ENCODE results near the gene ZNF555. TPM values are rescaled to one million over a fixed set of nuclear protein-coding genes. Genes with fewer than 3 reads are reported as not detected.

Gene ZNF555
- total and polyA plus RNA-seq, 10 of the 15 experiments (the other 5 are each of a cell fraction or from before 2014, with no cell fraction given), result 0.58 to 1.9 (median 1.2) TPM

DNA sequence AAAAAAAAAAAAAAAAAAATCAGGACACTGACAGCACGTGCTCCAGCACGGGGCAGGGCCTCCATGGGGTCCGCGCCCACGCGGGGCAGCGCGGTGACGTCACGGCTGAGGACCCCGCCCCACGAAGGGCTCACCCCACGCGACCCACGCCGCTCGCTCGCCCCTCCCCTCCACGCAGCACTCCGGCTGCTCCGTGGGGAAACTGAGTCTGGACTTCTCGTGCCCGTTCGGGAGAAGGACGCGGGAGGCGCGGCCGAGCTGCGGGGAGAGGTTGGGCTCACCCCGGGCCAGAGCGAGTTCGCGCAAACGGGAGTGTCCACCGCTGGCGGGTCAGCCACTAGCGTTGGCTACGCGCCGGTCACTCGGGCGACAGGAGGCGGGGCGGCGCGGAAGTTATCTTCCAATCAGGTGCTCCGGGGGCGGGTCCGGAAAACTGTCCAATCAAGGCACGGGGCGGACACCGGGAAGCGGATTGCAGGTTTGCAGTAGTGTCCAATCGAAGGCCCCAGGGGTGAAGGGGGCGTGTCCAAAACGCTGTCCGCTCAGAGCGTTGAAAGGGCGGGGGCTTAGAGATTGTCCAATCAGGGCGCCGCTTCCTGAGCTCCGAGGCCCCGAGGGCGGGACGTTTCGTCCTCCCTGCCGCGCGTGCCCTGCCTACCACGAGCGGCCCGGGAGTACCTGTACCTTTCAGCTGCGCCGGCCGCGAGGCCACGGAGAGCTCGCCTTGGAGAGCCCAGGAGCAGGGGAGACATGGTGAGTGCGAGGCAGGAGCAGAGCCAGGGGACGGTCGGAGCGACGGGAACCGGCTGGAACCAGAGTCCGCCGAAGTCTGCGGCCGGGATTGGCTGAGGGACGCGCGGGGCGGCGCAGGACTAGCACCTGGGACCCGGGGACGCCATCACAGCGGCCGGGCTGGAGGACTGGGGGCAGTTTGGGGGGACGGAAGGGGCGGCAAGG, 59.3 kb downstream of the ZNF555 start, which contains the start of gene ZNF57 (continued):
- peak; percentile 85 for TF ChIP-seq IRF3 (IDR thresholded peaks at IDR 0.05)
- peak; percentile 93 for TF ChIP-seq NFYB (IDR thresholded peaks at IDR 0.05; ENCODE audit: insufficient read depth, low read depth, low read length)
- TF ChIP-seq YY1 (IDR thresholded peaks at IDR 0.05; ENCODE audit: low read depth, low read length), result 0 out of 2 replicates have a peak, but pooled peaks have one; percentile 46
- peak; percentile 49 for TF ChIP-seq MEF2B (IDR thresholded peaks at IDR 0.05; ENCODE audit: partially characterized antibody, poor library complexity, severe bottlenecking)
- TF ChIP-seq BHLHE40 (IDR thresholded peaks at IDR 0.05; ENCODE audit: borderline replicate concordance in 1 of 2, low read depth in 2 of 2, low read length in 1 of 2), result peak; percentile 27 to 69; a peak in 3 of 4 replicates
- TF ChIP-seq REST (IDR thresholded peaks at IDR 0.05; ENCODE audit: low read depth, low read length), result no peak
- peak; percentile 44; the same call in 1 of the 2 replicates for TF ChIP-seq RFX5 (IDR thresholded peaks at IDR 0.05; ENCODE audit: low read depth, low read length)
- no peak for TF ChIP-seq SMAD5 (IDR thresholded peaks at IDR 0.05; ENCODE audit: low read depth)
- no peak for TF ChIP-seq CBFB (IDR thresholded peaks at IDR 0.05; ENCODE audit: low read depth)
- peak; percentile 73 for TF ChIP-seq MXI1 (IDR thresholded peaks at IDR 0.05; ENCODE audit: low read depth, low read length)
- peak; percentile 93 for TF ChIP-seq BACH1 (IDR thresholded peaks at IDR 0.05; ENCODE audit: borderline replicate concordance)
- no peak for TF ChIP-seq ZBED1 (IDR thresholded peaks at IDR 0.05; ENCODE audit: borderline replicate concordance)
- TF ChIP-seq WRNIP1 (IDR thresholded peaks at IDR 0.05; ENCODE audit: borderline replicate concordance, low read depth, low read length), result no peak
- TF ChIP-seq PML (IDR thresholded peaks at IDR 0.05; ENCODE audit: low read length), result no peak
- TF ChIP-seq TCF3 (IDR thresholded peaks at IDR 0.05; ENCODE audit: borderline replicate concordance, insufficient read depth, low read depth, low read length), result 0 out of 2 replicates have a peak, but pooled peaks have one; percentile 36
- TF ChIP-seq POLR2AphosphoS5 (IDR thresholded peaks at IDR 0.05; ENCODE audit: low read length), result peak; percentile 64; the same call in 1 of the 2 replicates
- peak; percentile 33; the same call in 1 of the 2 replicates for TF ChIP-seq LARP7 (IDR thresholded peaks at IDR 0.05)
- no peak for TF ChIP-seq NRF1 (conservative IDR thresholded peaks at IDR 0.05; ENCODE audit: low read depth, low read length)
- no peak for TF ChIP-seq ZBTB11 (CRISPR knock-in tag; IDR thresholded peaks at IDR 0.05)
- TF ChIP-seq MAX (IDR thresholded peaks at IDR 0.05; ENCODE audit: low read depth, low read length), result peak; percentile 73; the same call in 1 of the 2 replicates
- TF ChIP-seq FOS (IDR thresholded peaks at IDR 0.05; ENCODE audit: borderline replicate concordance, extremely low read depth, insufficient read length), result peak; percentile 30
